Neural crest cell (in vitro differentiated cells): Measurements from ENCODE around the gene SDC4. TPM values are rescaled to one million over a fixed set of nuclear protein-coding genes. Genes with fewer than 3 reads are reported as not detected.

Source experiments
- DNase-seq: peaks from one replicate; pipeline ENCODE4 v3.0.0; 2021; ENCODE audit warnings: low read depth, mixed read lengths, low spot score
- H3K27ac Mint-ChIP-seq: one replicate; pipeline ENCODE4 v1.8.0; 2021; ENCODE audit warnings: mild to moderate bottlenecking, mixed read lengths; ENCODE audit not compliant: unreplicated experiment
- H3K27me3 Mint-ChIP-seq: 2 replicates; pipeline ENCODE4 v1.8.0; 2021; ENCODE audit warnings: low read depth, mild to moderate bottlenecking, mixed read lengths
- H3K36me3 Mint-ChIP-seq: 2 replicates; pipeline ENCODE4 v1.8.0; 2021; ENCODE audit warnings: low read depth, mild to moderate bottlenecking, mixed read lengths
- H3K4me1 Mint-ChIP-seq: 2 replicates; pipeline ENCODE4 v1.8.0; 2021; ENCODE audit warnings: mixed read lengths
- H3K4me3 Mint-ChIP-seq: one replicate; pipeline ENCODE4 v1.8.0; 2021; ENCODE audit warnings: mild to moderate bottlenecking, mixed read lengths
- H3K9me3 Mint-ChIP-seq: 2 replicates; pipeline ENCODE4 v1.8.0; 2021; ENCODE audit warnings: mixed read lengths
- total RNA-seq: library from RNA; stranded (reverse); gene quantifications from 2 replicates; pipeline ENCODE4 v1.2.1, GENCODE V29; 2021
- TF ChIP-seq, protein P1 (sequence below): fragments of 200-600 bp; sonication (generic); conservative IDR thresholded peaks from 2 replicates; pipeline ENCODE4 v1.5.0; 2021; ENCODE audit warnings: antibody characterized with exemption, mild to moderate bottlenecking

The SDC4 gene
- total RNA-seq, 1 donor from 2014 or later: 11.5 TPM

DNA sequence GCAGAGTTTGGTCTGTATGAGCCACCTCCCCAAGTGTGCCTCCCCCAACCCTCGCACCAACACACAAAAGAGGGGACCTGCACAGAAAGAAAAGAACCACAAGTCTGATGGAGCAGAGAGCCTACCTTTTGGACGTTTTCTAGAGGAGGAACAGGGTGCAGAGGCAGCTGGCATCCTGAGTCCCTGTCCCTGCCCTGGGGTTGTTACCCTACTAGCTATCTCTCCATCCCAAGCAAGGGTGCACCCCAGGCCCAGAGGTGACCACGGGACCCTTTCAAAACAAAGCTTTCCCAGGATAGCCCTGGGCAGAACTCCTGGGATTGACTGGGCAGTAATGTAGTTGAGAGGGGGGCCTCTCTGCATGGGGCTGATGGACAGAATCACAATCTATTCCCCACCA lies 30.4 kb downstream of the SDC4 start:
- Mint-ChIP-seq H3K9me3 (no peaks in the 10 kb centered on the region), H3K27me3 (peaks cover 13% of the 10 kb centered on the region), H3K4me3 (no peak overlapping the region), H3K4me1 (no peaks in the 10 kb centered on the region), H3K36me3 (no peaks in the 10 kb centered on the region), H3K27ac (no peak overlapping the region)
- TF ChIP-seq, protein P1, sequence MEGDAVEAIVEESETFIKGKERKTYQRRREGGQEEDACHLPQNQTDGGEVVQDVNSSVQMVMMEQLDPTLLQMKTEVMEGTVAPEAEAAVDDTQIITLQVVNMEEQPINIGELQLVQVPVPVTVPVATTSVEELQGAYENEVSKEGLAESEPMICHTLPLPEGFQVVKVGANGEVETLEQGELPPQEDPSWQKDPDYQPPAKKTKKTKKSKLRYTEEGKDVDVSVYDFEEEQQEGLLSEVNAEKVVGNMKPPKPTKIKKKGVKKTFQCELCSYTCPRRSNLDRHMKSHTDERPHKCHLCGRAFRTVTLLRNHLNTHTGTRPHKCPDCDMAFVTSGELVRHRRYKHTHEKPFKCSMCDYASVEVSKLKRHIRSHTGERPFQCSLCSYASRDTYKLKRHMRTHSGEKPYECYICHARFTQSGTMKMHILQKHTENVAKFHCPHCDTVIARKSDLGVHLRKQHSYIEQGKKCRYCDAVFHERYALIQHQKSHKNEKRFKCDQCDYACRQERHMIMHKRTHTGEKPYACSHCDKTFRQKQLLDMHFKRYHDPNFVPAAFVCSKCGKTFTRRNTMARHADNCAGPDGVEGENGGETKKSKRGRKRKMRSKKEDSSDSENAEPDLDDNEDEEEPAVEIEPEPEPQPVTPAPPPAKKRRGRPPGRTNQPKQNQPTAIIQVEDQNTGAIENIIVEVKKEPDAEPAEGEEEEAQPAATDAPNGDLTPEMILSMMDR: no peak
- DNase-seq: no peak

DNA sequence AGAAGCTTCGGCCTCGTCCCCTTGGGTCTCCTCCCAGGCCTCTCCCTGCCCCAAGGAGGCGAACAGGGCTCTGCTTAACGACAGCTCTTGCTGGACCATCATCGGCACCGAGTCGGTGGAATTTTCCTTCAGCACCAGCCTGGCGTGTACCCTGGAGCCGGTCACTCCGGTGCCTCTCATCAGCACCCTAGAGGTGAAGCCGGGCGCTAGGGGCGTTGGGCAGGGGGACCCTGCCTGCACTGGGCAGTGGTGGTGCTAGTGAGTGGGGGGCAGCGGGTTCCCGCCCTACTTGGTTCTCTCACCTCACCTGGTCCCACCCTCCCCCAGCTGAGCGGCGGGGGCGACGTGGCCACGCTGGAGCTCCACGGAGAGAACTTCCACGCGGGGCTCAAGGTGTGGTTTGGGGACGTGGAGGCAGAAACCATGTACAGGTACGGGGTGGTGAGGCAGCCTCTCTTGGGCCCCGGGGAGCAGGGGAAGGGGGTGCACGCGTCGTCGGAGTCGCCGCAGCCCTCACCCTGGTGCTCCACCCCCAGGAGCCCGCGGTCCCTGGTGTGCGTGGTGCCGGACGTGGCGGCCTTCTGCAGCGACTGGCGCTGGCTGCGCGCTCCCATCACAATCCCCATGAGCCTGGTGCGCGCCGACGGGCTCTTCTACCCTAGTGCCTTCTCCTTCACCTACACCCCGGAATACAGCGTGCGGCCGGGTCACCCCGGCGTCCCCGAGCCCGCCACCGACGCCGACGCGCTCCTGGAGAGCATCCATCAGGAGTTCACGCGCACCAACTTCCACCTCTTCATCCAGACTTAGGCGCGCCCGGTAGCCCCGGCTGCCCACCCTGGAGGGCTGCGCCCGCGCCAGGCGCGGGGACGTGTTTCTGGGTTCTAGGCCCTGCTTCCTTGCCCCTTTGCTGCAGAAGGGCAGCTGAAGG lies 31.8 kb downstream of the SDC4 start:
- H3K36me3 Mint-ChIP-seq: no peaks in the 10 kb centered on the region
- H3K9me3 Mint-ChIP-seq: no peaks in the 10 kb centered on the region
- peaks cover 16% of the 10 kb centered on the region for H3K27me3 Mint-ChIP-seq
- H3K4me3 Mint-ChIP-seq: no peak overlapping the region
- H3K27ac Mint-ChIP-seq: no peak overlapping the region
- no peak for DNase-seq
- no peaks in the 10 kb centered on the region for H3K4me1 Mint-ChIP-seq
- TF ChIP-seq, protein P1: no peak

DNA sequence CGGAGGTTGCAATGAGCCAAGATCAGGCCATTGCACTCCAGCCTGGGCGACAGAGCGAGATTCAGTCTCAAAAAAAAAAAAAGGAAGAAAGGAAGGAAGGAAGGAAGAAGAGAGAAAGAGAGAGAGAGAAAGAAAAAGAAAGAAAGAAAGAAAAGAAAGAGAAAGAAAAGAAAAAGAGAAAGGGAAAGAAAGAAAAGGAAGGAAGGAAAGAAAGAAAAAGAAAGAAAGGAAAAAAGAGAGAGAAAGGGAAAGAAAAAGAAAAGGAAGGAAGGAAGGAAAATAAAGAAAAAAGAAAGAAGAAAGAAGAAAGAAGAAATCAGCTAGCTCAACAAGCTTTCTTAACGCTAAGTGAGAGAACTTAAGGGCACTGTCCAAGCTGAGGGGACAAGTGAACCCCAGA lies 32.6 kb downstream of the SDC4 start:
- Mint-ChIP-seq H3K27ac (no peak overlapping the region), H3K4me1 (no peaks in the 10 kb centered on the region), H3K9me3 (no peaks in the 10 kb centered on the region), H3K4me3 (no peak overlapping the region), H3K36me3 (no peaks in the 10 kb centered on the region), H3K27me3 (peaks cover 22% of the 10 kb centered on the region)
- TF ChIP-seq, protein P1: no peak
- no peak for DNase-seq

DNA sequence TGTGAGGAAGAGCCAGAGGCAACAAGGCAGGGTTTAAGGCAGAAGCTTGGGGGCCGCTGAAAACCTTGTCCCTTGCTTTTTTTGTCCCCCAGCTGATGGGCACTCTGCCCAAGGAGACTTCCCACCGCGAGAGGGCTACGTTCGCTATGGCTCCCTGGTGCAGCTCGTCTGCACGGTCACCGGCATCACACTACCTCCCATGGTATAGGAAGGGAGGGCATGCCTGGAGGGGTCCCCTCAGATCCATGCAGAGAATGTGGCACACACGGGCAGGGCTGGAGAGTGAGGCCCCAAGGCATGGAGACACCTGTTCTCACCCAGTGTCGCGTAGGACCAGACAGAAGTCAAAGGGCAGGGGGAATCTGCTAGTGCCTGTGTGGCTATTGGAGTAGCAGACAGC lies 34.3 kb downstream of the SDC4 start:
- H3K4me3 Mint-ChIP-seq: no peak overlapping the region
- H3K9me3 Mint-ChIP-seq: no peaks in the 10 kb centered on the region
- H3K27ac Mint-ChIP-seq: no peak overlapping the region
- peaks cover 30% of the 10 kb centered on the region for H3K27me3 Mint-ChIP-seq
- no peak for DNase-seq
- H3K4me1 Mint-ChIP-seq: no peaks in the 10 kb centered on the region
- TF ChIP-seq, protein P1: no peak
- H3K36me3 Mint-ChIP-seq: no peaks in the 10 kb centered on the region

DNA sequence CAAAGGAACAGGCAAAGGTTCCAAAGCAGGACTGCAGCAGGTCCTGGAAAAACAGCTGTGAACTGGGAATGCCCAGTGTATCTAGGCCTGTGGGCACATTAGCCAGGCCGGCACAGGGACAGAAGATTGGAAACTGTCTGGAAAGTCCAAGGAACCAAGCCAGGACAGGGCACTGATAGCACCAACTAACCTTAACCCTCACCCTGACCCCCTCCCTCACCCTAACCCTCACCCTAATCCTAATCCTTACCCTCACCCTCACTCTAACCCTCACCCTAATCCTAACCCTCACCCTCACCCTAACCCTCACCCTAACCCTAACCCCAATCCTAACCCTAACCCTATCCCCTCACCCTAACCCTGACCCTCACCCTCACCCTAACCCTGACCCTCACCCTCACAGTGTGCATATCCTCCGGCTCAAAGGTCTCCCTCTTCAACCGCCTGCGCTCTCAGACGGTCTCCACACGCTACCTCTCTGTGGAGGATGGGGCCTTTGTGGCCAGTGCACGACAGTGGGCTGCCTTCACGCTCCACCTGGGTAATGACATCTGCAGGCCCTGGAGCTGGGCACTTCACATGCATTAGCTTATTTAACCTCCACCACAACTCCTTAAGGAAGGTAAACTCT lies 35.0 kb downstream of the SDC4 start:
- Mint-ChIP-seq H3K4me3 (no peak overlapping the region), H3K27ac (no peak overlapping the region), H3K4me1 (no peaks in the 10 kb centered on the region), H3K9me3 (no peaks in the 10 kb centered on the region), H3K27me3 (peaks cover 30% of the 10 kb centered on the region), H3K36me3 (no peaks in the 10 kb centered on the region)
- TF ChIP-seq, protein P1: no peak
- no peak for DNase-seq
